ENCODE data around the gene BICDL1.

GRCh38 chr12:120100630-120101029, 111.6 kb downstream of the BICDL1 start:
- no peak for TF ChIP-seq POLR2A (IDR thresholded peaks at IDR 0.05; ENCODE audit: low read depth, low read length)
- TF ChIP-seq, protein P1, sequence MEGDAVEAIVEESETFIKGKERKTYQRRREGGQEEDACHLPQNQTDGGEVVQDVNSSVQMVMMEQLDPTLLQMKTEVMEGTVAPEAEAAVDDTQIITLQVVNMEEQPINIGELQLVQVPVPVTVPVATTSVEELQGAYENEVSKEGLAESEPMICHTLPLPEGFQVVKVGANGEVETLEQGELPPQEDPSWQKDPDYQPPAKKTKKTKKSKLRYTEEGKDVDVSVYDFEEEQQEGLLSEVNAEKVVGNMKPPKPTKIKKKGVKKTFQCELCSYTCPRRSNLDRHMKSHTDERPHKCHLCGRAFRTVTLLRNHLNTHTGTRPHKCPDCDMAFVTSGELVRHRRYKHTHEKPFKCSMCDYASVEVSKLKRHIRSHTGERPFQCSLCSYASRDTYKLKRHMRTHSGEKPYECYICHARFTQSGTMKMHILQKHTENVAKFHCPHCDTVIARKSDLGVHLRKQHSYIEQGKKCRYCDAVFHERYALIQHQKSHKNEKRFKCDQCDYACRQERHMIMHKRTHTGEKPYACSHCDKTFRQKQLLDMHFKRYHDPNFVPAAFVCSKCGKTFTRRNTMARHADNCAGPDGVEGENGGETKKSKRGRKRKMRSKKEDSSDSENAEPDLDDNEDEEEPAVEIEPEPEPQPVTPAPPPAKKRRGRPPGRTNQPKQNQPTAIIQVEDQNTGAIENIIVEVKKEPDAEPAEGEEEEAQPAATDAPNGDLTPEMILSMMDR (conservative IDR thresholded peaks at IDR 0.05; ENCODE audit: low read depth, low read length) = no peak
- TF ChIP-seq, protein P2, sequence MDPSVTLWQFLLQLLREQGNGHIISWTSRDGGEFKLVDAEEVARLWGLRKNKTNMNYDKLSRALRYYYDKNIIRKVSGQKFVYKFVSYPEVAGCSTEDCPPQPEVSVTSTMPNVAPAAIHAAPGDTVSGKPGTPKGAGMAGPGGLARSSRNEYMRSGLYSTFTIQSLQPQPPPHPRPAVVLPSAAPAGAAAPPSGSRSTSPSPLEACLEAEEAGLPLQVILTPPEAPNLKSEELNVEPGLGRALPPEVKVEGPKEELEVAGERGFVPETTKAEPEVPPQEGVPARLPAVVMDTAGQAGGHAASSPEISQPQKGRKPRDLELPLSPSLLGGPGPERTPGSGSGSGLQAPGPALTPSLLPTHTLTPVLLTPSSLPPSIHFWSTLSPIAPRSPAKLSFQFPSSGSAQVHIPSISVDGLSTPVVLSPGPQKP (IDR thresholded peaks at IDR 0.05; ENCODE audit: borderline replicate concordance, low read depth, low read length) = no peak

All from IMR-90 (cell line).